GM18505 (cell line): Measurements from ENCODE around the gene PHACTR3.
"Not testable (repeated sequence)": the region's sequence is repeated elsewhere in the genome, so short reads cannot be mapped to it uniquely, and the experiment has no call there.

ENCODE experiments used
- ATAC-seq: cut with Tn5 transposase; IDR thresholded peaks from one replicate; pipeline ENCODE4 v1.9.1; 2021; ENCODE audit not compliant: unreplicated experiment
- POLR2A ChIP-seq: IDR thresholded peaks from 4 replicates; pipeline ENCODE4 v1.6.1; 2011; ENCODE audit warnings: borderline replicate concordance; ENCODE audit not compliant: insufficient read depth, insufficient read length; ENCODE audit errors: extremely low read depth

Gene PHACTR3

GRCh38 chr20:59864726-59865125 lies 260.4 kb downstream of the PHACTR3 start:
- no peak for TF ChIP-seq POLR2A
- no peak for ATAC-seq

GRCh38 chr20:59866338-59866737 lies 262.0 kb downstream of the PHACTR3 start:
- ATAC-seq = no peak
- no peak for TF ChIP-seq POLR2A

- TF ChIP-seq POLR2A = no peak
- no peak for ATAC-seq
These were observed 266.8 kb downstream of the PHACTR3 start for GRCh38 chr20:59871096-59871495.

- TF ChIP-seq POLR2A = no peak
- ATAC-seq = no peak
These were observed 269.1 kb downstream of the PHACTR3 start for GRCh38 chr20:59873409-59873808.

- ATAC-seq = no peak
- TF ChIP-seq POLR2A = no peak
These were observed 275.9 kb downstream of the PHACTR3 start for GRCh38 chr20:59880198-59880597.

- no peak for TF ChIP-seq POLR2A
- no peak for ATAC-seq
These were observed 280.2 kb downstream of the PHACTR3 start for GRCh38 chr20:59884494-59884893.

- no peak for ATAC-seq
- no peak for TF ChIP-seq POLR2A
These were observed 283.7 kb downstream of the PHACTR3 start for GRCh38 chr20:59888050-59888449.

- ATAC-seq = not testable (repeated sequence)
These were observed 285.7 kb downstream of the PHACTR3 start for GRCh38 chr20:59890035-59890434.

GRCh38 chr20:59891581-59891980 lies 287.2 kb downstream of the PHACTR3 start:
- ATAC-seq = no peak
- TF ChIP-seq POLR2A = no peak

GRCh38 chr20:59895908-59896307 lies 291.6 kb downstream of the PHACTR3 start:
- no peak for TF ChIP-seq POLR2A
- no peak for ATAC-seq
